ENCODE measurements around the gene CDC42BPA.
"Not testable (repeated sequence)": the region's sequence is repeated elsewhere in the genome, so short reads cannot be mapped to it uniquely, and the experiment has no call there.

The CDC42BPA gene

GRCh38 chr1:227127891-227128290 is 190.4 kb downstream of the CDC42BPA start:
- DNase-seq: no peak

GRCh38 chr1:227125929-227126545 is 192.3 kb downstream of the CDC42BPA start:
- no peak for DNase-seq

DNA sequence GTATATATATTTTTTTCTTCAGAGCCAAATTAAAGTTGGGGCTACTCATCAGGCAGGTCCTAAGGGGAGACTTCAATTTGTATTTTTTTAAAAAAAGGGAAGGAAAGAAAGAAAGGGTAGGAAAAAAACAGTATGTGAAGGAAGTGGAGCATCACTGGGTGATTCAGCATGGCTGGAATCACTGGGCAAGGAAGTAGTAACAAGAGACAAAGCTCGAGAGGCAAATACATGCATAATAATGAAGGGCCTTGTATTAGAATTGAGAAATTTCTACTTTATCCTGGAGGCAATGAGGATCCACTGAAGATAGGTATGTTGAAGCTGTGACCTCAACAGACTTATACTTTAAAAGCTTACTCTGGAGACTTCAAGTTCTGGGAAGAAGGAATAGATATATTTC is 193.8 kb downstream of the CDC42BPA start:
- no peak for DNase-seq

DNA sequence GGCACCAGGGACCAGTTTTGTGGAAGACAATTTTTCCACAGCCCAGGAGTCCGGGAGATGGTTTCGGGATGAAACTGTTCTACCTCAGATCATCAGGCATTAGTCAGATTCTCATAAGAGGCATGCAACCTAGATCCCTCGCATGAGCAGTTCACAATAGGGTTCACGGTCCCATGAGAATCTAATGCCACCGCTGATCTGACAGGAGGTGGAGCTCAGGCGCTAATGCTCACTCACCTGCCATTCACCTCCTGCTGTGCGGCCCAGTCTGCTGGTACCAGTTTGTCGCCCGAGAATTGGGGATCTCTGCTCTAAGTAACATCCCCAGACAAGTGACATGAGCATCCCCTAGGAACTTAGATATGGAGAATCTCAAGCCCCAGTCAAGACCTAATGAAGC is 197.5 kb downstream of the CDC42BPA start:
- DNase-seq: no peak

DNA sequence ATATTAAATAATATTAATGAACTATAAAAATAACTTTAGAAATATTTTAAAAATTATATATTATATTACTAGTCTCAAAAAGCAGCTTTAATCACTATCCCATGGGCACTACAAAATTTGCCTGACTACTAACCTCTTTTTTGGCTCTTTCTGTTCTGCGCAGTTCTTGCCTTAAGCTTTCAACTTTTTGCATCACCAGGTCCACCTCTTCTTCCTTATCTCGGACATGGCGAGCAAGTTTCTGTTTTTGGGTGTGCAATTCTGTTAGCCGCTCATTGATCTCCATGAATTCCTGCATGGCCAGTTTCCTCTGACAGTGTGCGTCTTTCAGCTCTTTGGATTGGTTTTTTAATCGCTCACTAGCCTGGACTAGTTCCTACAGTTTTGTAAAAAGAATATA is 205.8 kb downstream of the CDC42BPA start:
- DNase-seq: no peak

DNA sequence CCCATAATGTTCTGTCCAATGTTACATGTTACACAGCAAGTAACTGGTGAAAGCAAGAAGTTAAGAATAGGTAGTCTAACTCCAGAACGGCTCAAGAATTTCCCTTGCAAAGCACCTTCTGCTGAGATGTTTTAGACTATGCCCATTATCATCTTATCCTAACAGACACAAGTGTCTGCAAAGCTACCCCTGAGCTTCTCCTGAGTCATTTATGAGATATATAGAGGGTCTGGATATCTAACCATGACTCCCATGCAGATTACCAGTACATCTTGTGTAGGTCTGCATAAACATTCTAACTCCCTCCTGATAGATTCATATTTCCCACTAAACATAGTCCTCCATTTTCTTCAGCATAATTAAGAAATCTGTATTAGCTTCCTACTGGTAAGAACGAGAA is 206.5 kb downstream of the CDC42BPA start:
- DNase-seq: no peak

- DNase-seq: not testable (repeated sequence)
Measured at GRCh38 chr1:227105291-227105690, 213.0 kb downstream of the CDC42BPA start.

DNA sequence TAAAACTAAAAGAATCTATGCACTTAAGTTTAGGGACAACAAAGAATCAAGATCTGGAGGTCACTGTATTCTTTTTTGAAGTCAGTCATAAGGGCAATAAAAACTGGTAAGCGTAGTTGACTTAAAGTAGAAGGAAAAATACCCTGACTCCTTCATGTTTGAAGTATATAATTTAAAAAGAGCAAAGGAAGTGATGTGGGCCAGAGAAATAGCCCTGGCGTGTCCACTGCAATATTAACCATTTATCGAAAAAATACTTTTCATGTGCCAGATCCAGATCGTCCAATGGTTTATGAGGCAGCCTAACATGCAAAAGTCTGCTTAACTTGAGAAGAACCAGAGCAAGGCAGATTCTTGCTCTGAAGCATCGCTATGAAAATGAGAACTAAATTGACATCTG is 216.2 kb downstream of the CDC42BPA start:
- no peak for DNase-seq

GRCh38 chr1:227094249-227094966 is 223.9 kb downstream of the CDC42BPA start:
- DNase-seq: no peak

- DNase-seq: no peak
Measured at GRCh38 chr1:227093309-227093708, 225.0 kb downstream of the CDC42BPA start.

DNA sequence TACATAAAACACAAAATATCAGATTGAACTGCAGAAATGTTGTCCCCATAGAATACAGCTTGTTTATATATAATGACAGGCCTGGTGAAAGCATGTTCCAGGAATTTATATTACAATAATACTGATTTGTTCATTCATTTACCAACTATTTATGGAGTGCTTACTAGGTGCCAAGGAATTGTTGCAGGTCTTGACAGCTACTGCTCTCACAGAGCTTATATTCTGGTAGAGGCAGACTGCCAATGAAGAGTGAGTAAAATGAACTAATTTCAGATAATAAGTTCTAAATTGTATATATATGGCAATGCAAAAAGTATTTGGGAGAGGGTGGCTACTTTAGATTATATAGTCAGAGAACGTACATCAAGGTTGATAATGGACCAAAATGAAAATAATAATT is 226.2 kb downstream of the CDC42BPA start:
- DNase-seq: no peak

GRCh38 chr1:227086636-227087035 is 231.7 kb downstream of the CDC42BPA start:
- DNase-seq: no peak

DNA sequence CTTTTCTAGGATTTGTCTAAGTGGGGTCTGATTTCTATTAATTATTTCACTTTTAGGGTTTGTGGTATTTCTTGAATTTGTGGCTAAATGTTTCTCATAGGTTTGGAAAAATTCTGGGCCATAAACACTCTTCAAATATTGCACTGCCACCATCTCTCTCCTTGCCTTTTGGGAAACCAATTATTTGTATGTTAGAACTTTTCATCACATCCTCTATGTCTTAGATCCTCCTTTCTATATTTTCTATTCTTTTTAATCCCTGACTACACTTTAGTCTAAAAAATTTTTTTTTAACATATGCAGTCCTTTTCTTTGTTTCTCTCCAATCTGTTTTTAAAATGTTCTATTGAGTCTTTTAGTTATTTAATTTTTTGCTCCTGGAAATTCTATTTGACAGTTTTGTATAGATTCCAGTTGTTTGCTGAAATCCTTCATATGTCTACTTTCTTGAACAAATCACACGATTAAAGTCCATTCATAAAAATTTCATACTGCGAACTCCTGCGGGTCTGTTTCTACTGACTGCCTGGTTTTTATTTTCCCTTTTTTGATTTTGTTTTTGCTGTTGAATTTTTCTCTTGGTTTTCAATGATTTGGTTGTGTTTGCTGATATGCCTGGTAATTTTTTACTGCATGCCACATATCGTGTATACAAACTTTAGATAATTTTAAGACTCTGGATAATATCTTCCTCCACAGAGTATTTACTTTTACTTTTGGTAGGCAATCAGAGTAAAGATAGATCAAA is 235.1 kb downstream of the CDC42BPA start:
- no peak for DNase-seq

DNA sequence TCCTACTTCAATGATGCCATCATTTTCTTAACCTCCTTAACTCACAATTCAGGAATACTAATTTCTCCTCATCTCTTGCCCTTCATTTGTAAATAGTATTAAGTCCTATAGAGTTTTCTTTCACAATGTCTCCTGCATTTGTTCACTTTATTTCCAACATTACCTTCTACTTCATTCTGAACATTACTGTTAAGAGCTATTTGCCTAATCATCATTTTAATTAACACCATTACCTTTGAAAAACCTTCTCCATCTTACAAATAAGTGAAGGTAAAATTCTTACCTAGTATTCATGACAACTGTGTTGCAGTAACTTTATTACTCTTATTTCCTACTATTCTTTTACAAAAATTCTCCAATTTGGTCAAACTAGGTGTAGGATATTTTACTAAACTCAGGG is 240.5 kb downstream of the CDC42BPA start:
- DNase-seq: no peak

DNA sequence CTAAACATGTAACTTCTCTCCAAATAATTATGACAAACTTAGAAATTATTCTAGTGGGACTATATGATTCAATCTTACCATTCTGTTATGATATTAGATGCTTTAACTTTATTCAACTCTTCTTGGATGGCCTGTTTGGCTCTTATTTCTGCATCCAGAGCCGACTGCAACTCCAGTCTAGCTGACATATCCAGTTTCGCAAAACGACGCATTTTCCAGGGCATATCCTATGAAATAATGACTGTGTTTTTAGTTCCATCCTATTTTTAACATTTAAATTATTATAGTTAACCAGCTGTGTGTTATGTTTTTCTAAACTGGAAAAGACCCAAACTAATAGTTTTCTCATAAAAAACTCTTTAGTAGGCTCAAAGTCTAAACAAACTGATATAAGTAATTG is 244.5 kb downstream of the CDC42BPA start:
- no peak for DNase-seq

DNA sequence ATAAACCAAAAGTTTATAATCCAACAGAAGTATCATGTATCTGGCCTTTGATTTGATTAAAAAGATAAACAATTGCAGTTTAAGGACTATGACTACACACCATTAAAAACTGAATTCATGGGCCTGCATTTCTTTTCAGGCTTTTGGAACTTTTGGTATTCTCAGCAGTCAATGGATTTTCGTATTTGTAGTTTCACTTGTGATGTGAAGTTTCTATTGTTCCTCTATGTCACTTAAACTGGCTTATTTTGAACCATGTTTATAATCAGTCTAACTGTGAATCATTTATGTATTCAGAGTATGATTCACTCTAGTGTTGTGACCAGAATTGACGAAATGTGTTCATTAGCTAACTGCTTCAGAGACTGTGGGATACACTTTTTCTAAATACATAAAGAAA is 245.3 kb downstream of the CDC42BPA start:
- DNase-seq: no peak

DNA sequence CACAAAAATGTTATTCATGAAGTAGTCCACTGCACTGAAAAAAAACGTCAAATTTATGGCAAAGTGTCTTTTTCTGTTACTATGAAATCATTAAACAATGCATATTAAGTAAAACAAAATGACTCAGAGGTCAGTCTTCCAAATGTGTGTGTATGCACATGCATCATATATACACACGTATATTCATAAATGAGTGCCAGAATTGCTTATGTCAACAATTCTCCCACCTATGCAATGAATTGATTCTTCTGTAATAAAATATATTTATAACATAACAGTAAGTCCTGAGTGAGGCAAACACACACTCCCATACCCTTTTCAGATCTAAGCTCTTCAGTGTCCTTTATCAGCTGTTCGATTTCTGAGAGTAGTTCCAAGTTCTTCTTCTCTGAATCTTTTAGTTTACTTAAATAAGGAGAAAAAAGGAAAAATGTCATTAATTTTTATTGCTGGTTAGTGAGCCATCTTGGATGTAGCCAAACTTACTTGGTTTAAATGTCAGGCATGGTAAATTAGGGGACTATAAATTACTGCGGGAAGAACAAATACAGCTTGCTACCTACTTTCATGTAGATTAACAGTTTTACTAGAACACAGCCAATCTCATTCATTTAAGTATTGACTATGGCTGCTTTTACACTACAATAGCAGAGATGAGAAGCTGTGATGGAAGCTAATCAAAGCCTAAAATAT is 246.3 kb downstream of the CDC42BPA start:
- DNase-seq: no peak

DNA sequence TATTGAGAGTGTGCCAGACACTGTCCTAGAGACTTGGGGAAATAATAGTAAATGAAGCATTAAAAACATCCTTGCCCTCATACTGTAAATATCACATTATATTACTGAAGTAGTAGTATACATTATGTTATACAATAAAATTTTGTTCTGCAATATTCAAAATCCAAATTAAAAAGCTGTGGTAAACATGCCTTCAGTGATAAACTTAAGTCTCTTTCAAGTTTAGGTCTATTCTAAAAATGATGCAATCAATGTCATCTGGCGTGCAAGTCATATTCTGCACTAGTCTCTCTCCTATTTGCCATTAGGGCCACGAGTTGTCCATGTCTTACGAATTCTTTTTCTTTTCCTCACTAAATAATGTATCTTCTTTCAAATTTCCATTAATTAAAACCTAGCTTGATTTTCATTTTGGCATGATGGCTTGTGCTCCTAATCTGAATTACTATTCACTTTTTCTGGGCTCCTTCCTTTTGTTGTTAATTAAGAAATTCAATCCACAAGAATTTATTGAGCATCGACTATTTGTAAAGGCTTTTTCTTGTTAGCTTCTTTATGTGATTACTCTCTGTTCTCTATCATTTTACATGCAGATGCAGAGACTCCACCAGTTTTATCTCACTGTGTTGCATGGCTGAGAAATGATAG is 247.5 kb downstream of the CDC42BPA start:
- no peak for DNase-seq

DNA sequence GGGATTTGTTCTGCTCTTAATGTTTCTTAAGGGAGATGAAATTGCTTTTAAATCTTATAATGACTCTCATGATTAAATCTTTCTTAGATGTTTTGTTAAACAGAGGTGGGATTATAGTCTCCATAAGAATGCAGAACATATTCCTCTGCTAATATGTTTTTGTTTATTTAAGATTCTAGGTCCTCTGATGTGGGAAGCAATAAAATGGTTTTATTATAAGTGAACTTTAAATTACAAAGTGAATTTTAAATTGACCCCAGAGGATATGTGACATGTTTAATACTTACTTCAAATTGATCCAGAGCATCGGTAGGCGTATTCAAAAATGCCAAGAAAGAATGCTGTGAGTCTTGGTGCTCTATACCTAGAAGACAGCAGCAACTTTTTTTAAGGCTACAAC is 248.8 kb downstream of the CDC42BPA start:
- DNase-seq: no peak

GRCh38 chr1:227068883-227069282 is 249.4 kb downstream of the CDC42BPA start:
- no peak for DNase-seq

DNA sequence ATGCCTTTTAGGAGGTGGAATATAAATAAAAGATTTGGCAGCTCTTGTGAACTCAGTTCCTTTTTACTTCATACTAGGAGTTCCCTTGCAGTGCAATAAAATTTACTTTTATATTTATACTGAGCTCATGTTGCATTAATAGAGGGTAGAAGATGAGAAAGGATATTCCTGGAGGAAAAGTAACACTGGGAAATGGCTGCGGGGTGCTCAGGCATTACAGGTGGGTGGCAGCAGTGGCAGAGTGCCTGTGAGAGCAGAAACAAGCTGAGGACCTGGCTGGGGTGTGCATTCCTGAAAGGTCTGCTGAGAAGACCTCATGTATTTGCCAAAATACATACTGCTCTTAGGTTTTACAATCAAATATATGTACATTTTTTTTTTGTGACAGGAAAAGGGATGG is 251.3 kb downstream of the CDC42BPA start:
- no peak for DNase-seq

DNA sequence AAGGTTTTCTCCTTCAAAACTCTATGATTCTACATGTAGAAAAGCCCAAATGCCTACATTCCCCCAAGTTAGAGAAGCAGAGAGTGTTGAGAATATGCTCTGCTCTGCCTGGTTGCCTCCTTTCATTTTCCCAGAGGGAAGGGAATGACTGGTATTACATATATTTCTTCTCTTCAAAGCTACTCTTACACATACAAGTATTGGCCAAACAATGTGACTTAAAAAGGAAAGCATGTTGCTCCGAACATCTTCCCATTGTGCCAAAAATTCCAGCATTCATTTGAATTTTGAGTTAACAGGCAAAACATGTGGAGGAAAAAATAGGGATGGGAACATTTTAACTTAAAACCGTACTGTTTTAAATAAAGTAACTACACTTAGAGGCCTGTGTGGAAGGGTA is 253.0 kb downstream of the CDC42BPA start:
- no peak for DNase-seq

- no peak for DNase-seq
Measured at GRCh38 chr1:227062306-227062705, 256.0 kb downstream of the CDC42BPA start.

Measured in NCI-H1048 (cell line).